ENCODE data around the gene DCLRE1B.

The DCLRE1B gene

GRCh38 chr1:113913312-113913668 lies 8.2 kb downstream of the DCLRE1B start:
- no peak overlapping the region for H3K4me3 Mint-ChIP-seq
- no peaks in the 10 kb centered on the region for H3K9me3 Mint-ChIP-seq
- TF ChIP-seq CTCF (IDR thresholded peaks at IDR 0.05) = no peak
- peak overlapping the region; percentile 56 for H3K27ac Mint-ChIP-seq
- no peaks in the 10 kb centered on the region for H3K4me1 Mint-ChIP-seq
- peaks cover 29% of the 10 kb centered on the region for H3K36me3 Mint-ChIP-seq (ENCODE audit: low read depth)
- peaks cover 7% of the 10 kb centered on the region for H3K27me3 Mint-ChIP-seq (ENCODE audit: low read depth, poor library complexity)
- no peak for DNase-seq

- H3K4me1 Mint-ChIP-seq = no peaks in the 10 kb centered on the region
- H3K9me3 Mint-ChIP-seq = no peaks in the 10 kb centered on the region
- TF ChIP-seq CTCF (IDR thresholded peaks at IDR 0.05) = no peak
- H3K27me3 Mint-ChIP-seq (ENCODE audit: low read depth, poor library complexity) = peaks cover 11% of the 10 kb centered on the region
- peaks cover 21% of the 10 kb centered on the region for H3K36me3 Mint-ChIP-seq (ENCODE audit: low read depth)
- no peak overlapping the region for H3K27ac Mint-ChIP-seq
- H3K4me3 Mint-ChIP-seq = no peak overlapping the region
- no peak for DNase-seq
Measured at GRCh38 chr1:113913887-113914664, 8.9 kb downstream of the DCLRE1B start.

- Mint-ChIP-seq H3K27me3 (ENCODE audit: low read depth, poor library complexity) (peaks cover 17% of the 10 kb centered on the region), H3K4me1 (no peaks in the 10 kb centered on the region), H3K9me3 (no peaks in the 10 kb centered on the region), H3K36me3 (ENCODE audit: low read depth) (no peaks in the 10 kb centered on the region), H3K4me3 (no peak overlapping the region), H3K27ac (no peak overlapping the region)
- DNase-seq = no peak
- TF ChIP-seq CTCF (IDR thresholded peaks at IDR 0.05) = no peak
Measured at GRCh38 chr1:113916974-113917373, 11.8 kb downstream of the DCLRE1B start.

- Mint-ChIP-seq H3K4me1 (no peaks in the 10 kb centered on the region), H3K27me3 (ENCODE audit: low read depth, poor library complexity) (peaks cover 19% of the 10 kb centered on the region), H3K36me3 (ENCODE audit: low read depth) (no peaks in the 10 kb centered on the region), H3K4me3 (no peak overlapping the region), H3K9me3 (no peaks in the 10 kb centered on the region), H3K27ac (no peak overlapping the region)
- no peak for DNase-seq
- no peak for TF ChIP-seq CTCF (IDR thresholded peaks at IDR 0.05)
Measured at GRCh38 chr1:113917400-113918082, 12.4 kb downstream of the DCLRE1B start.

- H3K4me3 Mint-ChIP-seq = no peak overlapping the region
- no peak overlapping the region for H3K27ac Mint-ChIP-seq
- peaks cover 26% of the 10 kb centered on the region for H3K27me3 Mint-ChIP-seq (ENCODE audit: low read depth, poor library complexity)
- no peaks in the 10 kb centered on the region for H3K4me1 Mint-ChIP-seq
- no peaks in the 10 kb centered on the region for H3K36me3 Mint-ChIP-seq (ENCODE audit: low read depth)
- TF ChIP-seq CTCF (IDR thresholded peaks at IDR 0.05) = no peak
- no peak for DNase-seq
- no peaks in the 10 kb centered on the region for H3K9me3 Mint-ChIP-seq
Measured at GRCh38 chr1:113918243-113918642, 13.1 kb downstream of the DCLRE1B start.

GRCh38 chr1:113922957-113923356 lies 17.8 kb downstream of the DCLRE1B start:
- no peak for TF ChIP-seq CTCF (IDR thresholded peaks at IDR 0.05)
- H3K4me3 Mint-ChIP-seq = no peak overlapping the region
- no peaks in the 10 kb centered on the region for H3K36me3 Mint-ChIP-seq (ENCODE audit: low read depth)
- no peak for DNase-seq
- H3K27ac Mint-ChIP-seq = no peak overlapping the region
- H3K9me3 Mint-ChIP-seq = no peaks in the 10 kb centered on the region
- peaks cover 5% of the 10 kb centered on the region for H3K4me1 Mint-ChIP-seq
- peaks cover 55% of the 10 kb centered on the region for H3K27me3 Mint-ChIP-seq (ENCODE audit: low read depth, poor library complexity)

Data from nephron progenitor cell (in vitro differentiated cells).